GM12878 (cell line): Measurements from ENCODE around the gene RAMP1. TPM values are rescaled to one million over a fixed set of nuclear protein-coding genes. Genes with fewer than 3 reads are reported as not detected.

ENCODE experiments used
- ATAC-seq: fragments of 200-7000 bp; cut with Tn5 transposase; 3 replicates; pipeline ENCODE4 v1.9.1; 2020; ENCODE audit warnings: mild to moderate bottlenecking, moderate library complexity
- BruUV-seq: library from RNA; stranded (reverse); fragments of 400-500 nt; replicated peaks from 2 replicates; lab custom pipeline; 2021; lab: Mats Ljungman, UMichigan
- CTCF ChIA-PET: fragments of 300-600 bp; sonication (Branson Sonifier 250); formaldehyde crosslinking; extraction: SDS; loops from one replicate; lab custom pipeline; 2021; ENCODE audit warnings: inconsistent platforms; lab: Yijun Ruan, JAX
- POLR2A ChIA-PET: fragments of 350-600 bp; formaldehyde crosslinking; extraction: SDS; loops from one replicate; lab custom pipeline; 2021; ENCODE audit warnings: inconsistent platforms; lab: Charles Lee
- RAD21 ChIA-PET: fragments of 300-600 bp; sonication (Branson Sonifier 250); formaldehyde crosslinking; loops from one replicate; lab custom pipeline; 2023; ENCODE audit warnings: antibody characterized with exemption; ENCODE audit not compliant: unreplicated experiment; lab: Charles Lee
- SMC1A ChIA-PET: fragments of 300-600 bp; sonication (Branson Sonifier 250); formaldehyde crosslinking; loops from one replicate; lab custom pipeline; 2023; ENCODE audit not compliant: unreplicated experiment, uncharacterized antibody; lab: Charles Lee
- DNase-seq: peaks from one replicate; pipeline ENCODE4 v3.0.0-alpha.2; 2011; ENCODE audit warnings: low read depth, low spot score
- FAIRE-seq: peaks from 3 replicates; lab custom pipeline; 2011; peaks lifted over from hg19 to GRCh38; lab: Jason Lieb, UNC
- H2AFZ ChIP-seq: 2 replicates; pipeline ENCODE4 v1.6.0; 2011; ENCODE audit warnings: low read depth, low read length, control low read depth; ENCODE audit not compliant: control insufficient read depth
- H3K27ac ChIP-seq: 2 replicates; pipeline ENCODE4 v1.5.1; 2011; ENCODE audit warnings: control low read depth; ENCODE audit not compliant: control insufficient read depth, insufficient read depth
- H3K27me3 ChIP-seq, 2 experiments: replicated peaks in 1 of 2; 2 replicates each; pipeline versions ENCODE4 v1.6.0 to v1.6.1; 2011; ENCODE audit warnings: low read length in 1 of 2; ENCODE audit not compliant: control insufficient read depth in 2 of 2, insufficient read depth in 2 of 2
- H3K36me3 ChIP-seq, 2 experiments: 2 replicates each; pipeline ENCODE4 v1.5.1; 2011; ENCODE audit warnings: low read length in 1 of 2; ENCODE audit not compliant: control insufficient read depth in 2 of 2, insufficient read depth in 2 of 2
- H3K4me1 ChIP-seq: 2 replicates; pipeline ENCODE4 v1.6.1; 2011; ENCODE audit warnings: mild to moderate bottlenecking, low read length, moderate library complexity, mixed read lengths; ENCODE audit not compliant: control insufficient read depth, insufficient read depth
- H3K4me2 ChIP-seq: 2 replicates; pipeline ENCODE4 v1.6.0; 2011; ENCODE audit warnings: control low read depth; ENCODE audit not compliant: control insufficient read depth, insufficient read depth
- H3K4me3 ChIP-seq: fragments of 200-600 bp; sonication (generic); 2 replicates; pipeline ENCODE4 v1.5.1; 2016
- H3K79me2 ChIP-seq: 2 replicates; pipeline ENCODE4 v1.6.0; 2011; ENCODE audit warnings: low read length; ENCODE audit not compliant: control insufficient read depth, insufficient read depth
- H3K9ac ChIP-seq: 2 replicates; pipeline ENCODE4 v1.8.0; 2011; ENCODE audit warnings: low read length, control low read depth, mixed read lengths; ENCODE audit not compliant: control insufficient read depth, insufficient read depth
- H3K9me3 ChIP-seq: replicated peaks from 3 replicates; pipeline ENCODE4 v1.5.1; 2011; ENCODE audit warnings: mild to moderate bottlenecking, low read length; ENCODE audit not compliant: control insufficient read depth, insufficient read depth
- H4K20me1 ChIP-seq: 2 replicates; pipeline ENCODE4 v1.6.0; 2011; ENCODE audit not compliant: control insufficient read depth, insufficient read depth
- DPF2 ChIP-seq: fragments of 450-650 bp; IDR thresholded peaks from 2 replicates; pipeline ENCODE4 v1.6.1; 2017; ENCODE audit warnings: mild to moderate bottlenecking
- HDAC2 ChIP-seq: fragments of 200-600 bp; sonication (generic); IDR thresholded peaks from 2 replicates; pipeline ENCODE4 v1.6.1; 2017
- IKZF1 ChIP-seq: fragments of 450-650 bp; conservative IDR thresholded peaks from 2 replicates; pipeline ENCODE4 v1.6.1; 2017; ENCODE audit warnings: antibody characterized with exemption, mild to moderate bottlenecking
- LARP7 ChIP-seq: fragments of 450-650 bp; IDR thresholded peaks from 2 replicates; pipeline ENCODE4 v1.6.1; 2017; ENCODE audit warnings: mild to moderate bottlenecking
- PAX5 ChIP-seq: IDR thresholded peaks from 2 replicates; pipeline ENCODE4 v1.6.1; 2011; ENCODE audit warnings: low read depth, low read length, borderline replicate concordance
- SMC3 ChIP-seq: IDR thresholded peaks from 2 replicates; pipeline ENCODE4 v1.6.1; 2011; ENCODE audit warnings: low read length, improper control_type of control experiment, borderline replicate concordance
- TCF7 ChIP-seq: IDR thresholded peaks from 2 replicates; pipeline ENCODE4 v1.6.1; 2014; ENCODE audit warnings: antibody characterized with exemption, borderline replicate concordance
- ZBED1 ChIP-seq: IDR thresholded peaks from 2 replicates; pipeline ENCODE4 v1.6.1; 2016; ENCODE audit warnings: borderline replicate concordance
- ZNF207 ChIP-seq: fragments of 450-650 bp; IDR thresholded peaks from 2 replicates; pipeline ENCODE4 v1.6.1; 2014; ENCODE audit warnings: antibody characterized with exemption, mild to moderate bottlenecking, borderline replicate concordance
- ZNF274 ChIP-seq: IDR thresholded peaks from one replicate; pipeline ENCODE4 v1.8.0; 2011; ENCODE audit not compliant: insufficient read length, insufficient read depth
- WGBS: methylation state at CpG from one replicate; pipeline ENCODE4 v1.1.6; 2016; ENCODE audit warnings: low lambda C conversion rate; ENCODE audit not compliant: insufficient replicate concordance, insufficient coverage; ENCODE audit errors: missing lambda C conversion rate; 5-methylcytosine and 5-hydroxymethylcytosine counted together
- in situ Hi-C: fragments of 300-500 bp; cut with MboI; formaldehyde crosslinking; loops from 9 replicates; pipeline ENCODE4 v1.14.3; 2018; ENCODE audit warnings: mixed read lengths
- intact Hi-C: fragments of 100-400 bp; cut with micrococcal nuclease; formaldehyde crosslinking; loops from one replicate; pipeline ENCODE4 v1.14.2; 2022; ENCODE audit not compliant: unreplicated experiment
- polyA plus RNA-seq, 11 experiments: library from polyadenylated mRNA; depleted of rRNA in 4 of 11; unstranded in 6 of 11; stranded (reverse) in 5 of 11; fragments of >200 nt; fragmentation: Nextera tagmentation in 4 of 11; fragmentation: Illumina TruSeq in 1 of 11; extraction: Ambion mirVana in 4 of 11; extraction: Trizol in 1 of 11; gene quantifications; 1 replicate in 1 of 11; 2 replicates in 10 of 11; pipeline versions ENCODE4 v1.2.1 to v1.2.3, GENCODE V29; 2011 to 2016; ENCODE audit warnings: inconsistent platforms in 2 of 11, missing spikeins in 2 of 11, low read depth in 1 of 11
- total RNA-seq, 4 experiments: library from RNA; depleted of rRNA in 3 of 4; stranded (reverse); fragments of >200 nt in 3 of 4; fragmentation: Illumina TruSeq in 1 of 4; extraction: Trizol in 1 of 4; gene quantifications; 2 replicates each; pipeline versions ENCODE4 v1.2.1 to v1.2.3, GENCODE V29; 2013 to 2021
- TF ChIP-seq, protein P1 (sequence below), 3 experiments: IDR thresholded peaks in 2 of 3; conservative IDR thresholded peaks in 1 of 3; 2 replicates each; pipeline ENCODE4 v1.5.1; 2011; ENCODE audit warnings: low read depth in 3 of 3, low read length in 3 of 3, mild to moderate bottlenecking in 3 of 3, control low read depth in 2 of 3, moderate library complexity in 2 of 3, inconsistent platforms in 1 of 3, mixed read lengths in 1 of 3; ENCODE audit not compliant: control insufficient read depth in 2 of 3, insufficient read depth in 1 of 3; ENCODE audit errors: extremely low read depth in 1 of 3
- TF ChIP-seq, protein P2 (sequence below): IDR thresholded peaks from 2 replicates; pipeline ENCODE4 v1.6.1; 2012; ENCODE audit warnings: low read length, inconsistent platforms
- TF ChIP-seq, protein P3 (sequence below): fragments of 450-650 bp; formaldehyde crosslinking; IDR thresholded peaks from 2 replicates; pipeline ENCODE4 v1.4.0; 2022; ENCODE audit warnings: mild to moderate bottlenecking, moderate library complexity
- TF ChIP-seq, protein P4 (sequence below): IDR thresholded peaks from 2 replicates; pipeline ENCODE4 v1.6.1; 2011; ENCODE audit warnings: mild to moderate bottlenecking, low read depth, low read length, moderate library complexity; ENCODE audit not compliant: insufficient replicate concordance

Gene RAMP1
- total and polyA plus RNA-seq, 10 of the 15 experiments (the other 5 are each of a cell fraction or from before 2014, with no cell fraction given) = 0.11 to 0.19 (median 0.12) TPM; not detected in 7

DNA sequence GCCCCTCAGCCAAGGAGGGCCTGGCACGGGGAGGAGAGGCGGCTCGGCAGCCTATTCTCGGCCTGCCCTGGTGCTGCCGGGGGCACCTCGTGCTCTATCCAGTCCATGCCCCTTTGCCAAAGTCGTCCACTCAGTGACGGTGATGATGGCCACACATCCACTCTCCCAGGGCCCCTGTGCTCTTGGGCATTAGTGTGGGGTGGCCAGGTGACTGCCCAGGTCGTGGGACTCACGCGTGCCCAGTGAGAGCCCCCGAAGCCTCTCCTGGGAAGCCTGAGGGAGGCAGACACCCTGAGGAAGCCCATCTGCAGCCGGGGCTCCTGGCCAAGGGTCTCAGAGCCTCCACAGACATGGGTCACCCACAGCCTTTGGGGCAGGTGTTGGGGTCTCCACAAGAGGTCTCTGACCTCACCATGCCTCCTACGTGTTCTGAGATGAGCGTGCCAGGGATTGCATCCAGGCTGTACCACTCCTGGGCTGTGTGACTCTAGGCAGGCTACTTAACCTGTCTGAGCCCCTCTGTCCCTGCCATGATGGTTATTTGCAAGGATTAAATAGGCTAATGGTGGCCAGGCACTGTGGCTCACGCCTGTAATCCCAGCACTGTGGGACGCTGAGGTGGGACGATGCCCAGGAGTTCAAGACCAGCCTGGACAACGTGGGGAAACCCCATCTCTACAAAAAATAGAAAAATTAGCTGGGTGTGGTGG is 12.9 kb downstream of the RAMP1 start (continued):
- TF ChIP-seq, protein P1, sequence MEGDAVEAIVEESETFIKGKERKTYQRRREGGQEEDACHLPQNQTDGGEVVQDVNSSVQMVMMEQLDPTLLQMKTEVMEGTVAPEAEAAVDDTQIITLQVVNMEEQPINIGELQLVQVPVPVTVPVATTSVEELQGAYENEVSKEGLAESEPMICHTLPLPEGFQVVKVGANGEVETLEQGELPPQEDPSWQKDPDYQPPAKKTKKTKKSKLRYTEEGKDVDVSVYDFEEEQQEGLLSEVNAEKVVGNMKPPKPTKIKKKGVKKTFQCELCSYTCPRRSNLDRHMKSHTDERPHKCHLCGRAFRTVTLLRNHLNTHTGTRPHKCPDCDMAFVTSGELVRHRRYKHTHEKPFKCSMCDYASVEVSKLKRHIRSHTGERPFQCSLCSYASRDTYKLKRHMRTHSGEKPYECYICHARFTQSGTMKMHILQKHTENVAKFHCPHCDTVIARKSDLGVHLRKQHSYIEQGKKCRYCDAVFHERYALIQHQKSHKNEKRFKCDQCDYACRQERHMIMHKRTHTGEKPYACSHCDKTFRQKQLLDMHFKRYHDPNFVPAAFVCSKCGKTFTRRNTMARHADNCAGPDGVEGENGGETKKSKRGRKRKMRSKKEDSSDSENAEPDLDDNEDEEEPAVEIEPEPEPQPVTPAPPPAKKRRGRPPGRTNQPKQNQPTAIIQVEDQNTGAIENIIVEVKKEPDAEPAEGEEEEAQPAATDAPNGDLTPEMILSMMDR (IDR thresholded peaks at IDR 0.05 in 2 of 3, conservative IDR thresholded peaks at IDR 0.05 in 1 of 3; ENCODE audit: control insufficient read depth in 2 of 3, extremely low read depth in 1 of 3, insufficient read depth in 1 of 3, low read depth in 3 of 3, low read length in 3 of 3) = no peak
- TF ChIP-seq IKZF1 (no peak), ZNF274 (no peak), SMC3 (no peak)
- TF ChIP-seq, protein P2, sequence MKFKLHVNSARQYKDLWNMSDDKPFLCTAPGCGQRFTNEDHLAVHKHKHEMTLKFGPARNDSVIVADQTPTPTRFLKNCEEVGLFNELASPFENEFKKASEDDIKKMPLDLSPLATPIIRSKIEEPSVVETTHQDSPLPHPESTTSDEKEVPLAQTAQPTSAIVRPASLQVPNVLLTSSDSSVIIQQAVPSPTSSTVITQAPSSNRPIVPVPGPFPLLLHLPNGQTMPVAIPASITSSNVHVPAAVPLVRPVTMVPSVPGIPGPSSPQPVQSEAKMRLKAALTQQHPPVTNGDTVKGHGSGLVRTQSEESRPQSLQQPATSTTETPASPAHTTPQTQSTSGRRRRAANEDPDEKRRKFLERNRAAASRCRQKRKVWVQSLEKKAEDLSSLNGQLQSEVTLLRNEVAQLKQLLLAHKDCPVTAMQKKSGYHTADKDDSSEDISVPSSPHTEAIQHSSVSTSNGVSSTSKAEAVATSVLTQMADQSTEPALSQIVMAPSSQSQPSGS = no peak

GRCh38 chr2:237873421-237873831 is 14.0 kb downstream of the RAMP1 start:
- H3K4me2 ChIP-seq = no peak overlapping the region
- CTCF ChIA-PET = interaction anchor here (0.6 kb wide), 1 partner anchor 17 kb away, joined by 3 read pairs; no protein-coding TSS in a partner anchor
- 15% methylated on average over 11 of the region's 11 CpGs for WGBS
- no peaks in the 10 kb centered on the region for H3K36me3 ChIP-seq
- in situ Hi-C loops = no loop called here
- H2AFZ ChIP-seq = peak overlapping the region; percentile 10; the same call in 1 of the 2 replicates
- no peak for FAIRE-seq
- H4K20me1 ChIP-seq = no peaks in the 10 kb centered on the region
- RAD21 ChIA-PET = interaction anchor here (0.6 to 1.3 kb wide), 2 partner anchors 22 to 927 kb away, joined by 3 read pairs; no protein-coding TSS in a partner anchor
- no peak overlapping the region for H3K4me3 ChIP-seq
- intact Hi-C loops = no loop called here
- no peak overlapping the region for H3K9ac ChIP-seq
- no peaks in the 10 kb centered on the region for H3K79me2 ChIP-seq
- no peak overlapping the region for H3K27ac ChIP-seq
- no peaks in the 10 kb centered on the region for H3K9me3 ChIP-seq
- no TSS peak for BruUV-seq
- SMC1A ChIA-PET = no interaction called here
- peak; percentile 57 for ATAC-seq
- DNase-seq = no peak
- no peaks in the 10 kb centered on the region; a peak in 1 of 4 replicates for H3K27me3 ChIP-seq
- peaks cover 5% of the 10 kb centered on the region for H3K4me1 ChIP-seq
- POLR2A ChIA-PET = no interaction called here
- TF ChIP-seq TCF7 = no peak
- TF ChIP-seq PAX5 = no peak
- TF ChIP-seq, protein P3, sequence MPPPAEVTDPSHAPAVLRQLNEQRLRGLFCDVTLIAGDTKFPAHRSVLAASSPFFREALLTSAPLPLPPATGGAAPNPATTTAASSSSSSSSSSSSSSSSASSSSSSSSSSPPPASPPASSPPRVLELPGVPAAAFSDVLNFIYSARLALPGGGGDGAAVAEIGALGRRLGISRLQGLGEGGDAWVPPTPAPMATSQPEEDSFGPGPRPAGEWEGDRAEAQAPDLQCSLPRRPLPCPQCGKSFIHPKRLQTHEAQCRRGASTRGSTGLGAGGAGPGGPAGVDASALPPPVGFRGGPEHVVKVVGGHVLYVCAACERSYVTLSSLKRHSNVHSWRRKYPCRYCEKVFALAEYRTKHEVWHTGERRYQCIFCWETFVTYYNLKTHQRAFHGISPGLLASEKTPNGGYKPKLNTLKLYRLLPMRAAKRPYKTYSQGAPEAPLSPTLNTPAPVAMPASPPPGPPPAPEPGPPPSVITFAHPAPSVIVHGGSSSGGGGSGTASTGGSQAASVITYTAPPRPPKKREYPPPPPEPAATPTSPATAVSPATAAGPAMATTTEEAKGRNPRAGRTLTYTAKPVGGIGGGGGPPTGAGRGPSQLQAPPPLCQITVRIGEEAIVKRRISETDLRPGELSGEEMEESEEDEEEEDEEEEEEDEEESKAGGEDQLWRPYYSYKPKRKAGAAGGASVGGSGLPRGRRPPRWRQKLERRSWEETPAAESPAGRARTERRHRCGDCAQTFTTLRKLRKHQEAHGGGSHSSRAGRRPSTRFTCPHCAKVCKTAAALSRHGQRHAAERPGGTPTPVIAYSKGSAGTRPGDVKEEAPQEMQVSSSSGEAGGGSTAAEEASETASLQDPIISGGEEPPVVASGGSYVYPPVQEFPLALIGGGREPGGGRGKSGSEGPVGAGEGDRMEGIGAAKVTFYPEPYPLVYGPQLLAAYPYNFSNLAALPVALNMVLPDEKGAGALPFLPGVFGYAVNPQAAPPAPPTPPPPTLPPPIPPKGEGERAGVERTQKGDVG (CRISPR knock-in tag) = no peak
- no peak for TF ChIP-seq HDAC2
- TF ChIP-seq ZBED1 = no peak
- no peak for TF ChIP-seq LARP7
- TF ChIP-seq, protein P4, sequence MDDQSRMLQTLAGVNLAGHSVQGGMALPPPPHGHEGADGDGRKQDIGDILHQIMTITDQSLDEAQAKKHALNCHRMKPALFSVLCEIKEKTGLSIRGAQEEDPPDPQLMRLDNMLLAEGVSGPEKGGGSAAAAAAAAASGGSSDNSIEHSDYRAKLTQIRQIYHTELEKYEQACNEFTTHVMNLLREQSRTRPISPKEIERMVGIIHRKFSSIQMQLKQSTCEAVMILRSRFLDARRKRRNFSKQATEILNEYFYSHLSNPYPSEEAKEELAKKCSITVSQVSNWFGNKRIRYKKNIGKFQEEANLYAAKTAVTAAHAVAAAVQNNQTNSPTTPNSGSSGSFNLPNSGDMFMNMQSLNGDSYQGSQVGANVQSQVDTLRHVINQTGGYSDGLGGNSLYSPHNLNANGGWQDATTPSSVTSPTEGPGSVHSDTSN = no peak
- no peak for TF ChIP-seq ZNF207
- TF ChIP-seq DPF2 = no peak
